Skeletal muscle cell (primary cell): ENCODE data around the gene PYGO2.
A peak's percentile ranks its signal among the peaks of the same experiment; 100 is the strongest.
"Not testable (repeated sequence)": the region's sequence is repeated elsewhere in the genome, so short reads cannot be mapped to it uniquely, and the experiment has no call there.

Experiments used
- DNase-seq: peaks from one replicate; pipeline ENCODE4 v3.0.0-alpha.2; 2010; ENCODE audit warnings: low read depth
- H3K4me3 ChIP-seq: 2 replicates; pipeline ENCODE4 v1.5.1; 2011; ENCODE audit warnings: low read depth, mild to moderate bottlenecking, control low read depth, low read length, moderate library complexity

Gene PYGO2

DNA sequence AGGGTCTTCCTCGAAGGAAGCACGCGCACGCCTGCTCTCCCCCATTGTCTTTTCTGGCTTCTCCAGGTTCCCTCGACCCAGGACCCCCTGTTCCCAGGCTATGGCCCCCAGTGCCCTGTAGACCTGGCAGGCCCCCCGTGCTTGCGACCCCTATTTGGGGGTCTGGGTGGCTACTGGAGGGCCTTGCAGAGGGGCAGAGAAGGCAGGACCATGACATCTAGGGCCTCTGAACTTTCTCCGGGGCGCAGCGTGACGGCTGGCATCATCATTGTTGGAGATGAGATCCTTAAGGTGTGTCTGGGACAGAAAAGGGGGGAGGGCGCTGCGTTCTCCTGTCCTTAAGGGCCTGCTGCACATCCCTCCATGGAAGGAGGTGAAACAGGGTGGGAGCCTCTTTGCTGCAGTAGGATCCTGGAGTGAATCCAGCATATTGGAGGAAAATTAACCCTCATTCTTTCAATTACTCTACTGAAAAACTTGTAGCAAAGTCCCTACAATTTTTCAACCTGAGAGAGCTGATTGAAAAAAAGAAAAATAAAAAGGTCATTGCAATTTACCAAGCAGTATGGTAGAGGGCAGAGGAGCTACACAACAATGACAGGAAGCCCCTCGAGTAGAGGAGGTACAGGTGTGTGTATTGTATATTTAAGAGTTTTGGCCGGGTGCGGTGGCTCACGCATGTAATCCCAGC is 22.3 kb upstream of the PYGO2 start:
- no peak for DNase-seq
- peak overlapping the region; percentile 97 for H3K4me3 ChIP-seq

DNA sequence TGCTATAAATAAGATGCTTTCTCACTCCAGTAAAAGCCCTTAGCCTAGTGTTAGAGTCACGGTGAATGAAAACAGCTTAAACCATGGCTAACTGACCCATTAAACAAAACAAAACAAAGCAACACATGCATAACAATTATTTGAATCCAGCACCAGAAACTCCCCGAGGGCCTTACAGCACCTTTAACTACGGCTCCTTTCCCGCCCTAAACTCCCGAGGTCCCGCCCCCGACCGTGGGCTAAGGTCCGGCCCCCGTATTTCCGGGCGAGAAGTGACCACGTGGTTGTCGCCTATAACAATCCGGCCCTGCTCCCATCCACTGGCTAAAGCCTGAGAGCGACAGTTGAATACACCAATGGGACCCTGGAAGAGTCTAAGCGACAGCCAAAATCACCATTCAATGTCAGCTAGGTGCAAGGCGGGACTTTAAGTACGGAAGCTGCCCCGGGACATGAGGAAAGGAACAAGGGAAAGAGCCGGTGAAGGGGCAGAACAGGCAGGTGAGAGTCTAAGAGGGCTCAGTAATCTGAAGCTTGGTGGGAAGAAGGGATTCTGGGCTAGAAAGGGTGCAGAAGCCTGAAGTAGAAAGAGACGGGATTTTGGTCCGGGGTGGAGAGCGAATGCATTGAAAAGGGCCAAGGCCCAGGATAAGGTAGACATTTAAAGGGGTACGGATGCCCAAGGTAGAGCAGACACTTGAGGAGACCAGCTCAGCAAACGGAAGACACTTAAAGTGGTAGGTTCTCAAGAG is 21.5 kb upstream of the PYGO2 start, which contains the start of gene FLAD1:
TSS of gene FLAD1 (plus strand) at position 448 of the 752 bp plus-strand sequence. CDS start 351 bp downstream, outside the sequence.
- peak; percentile 99 for DNase-seq
- peak within 1 kb of the TSS; percentile 97 for H3K4me3 ChIP-seq

DNA sequence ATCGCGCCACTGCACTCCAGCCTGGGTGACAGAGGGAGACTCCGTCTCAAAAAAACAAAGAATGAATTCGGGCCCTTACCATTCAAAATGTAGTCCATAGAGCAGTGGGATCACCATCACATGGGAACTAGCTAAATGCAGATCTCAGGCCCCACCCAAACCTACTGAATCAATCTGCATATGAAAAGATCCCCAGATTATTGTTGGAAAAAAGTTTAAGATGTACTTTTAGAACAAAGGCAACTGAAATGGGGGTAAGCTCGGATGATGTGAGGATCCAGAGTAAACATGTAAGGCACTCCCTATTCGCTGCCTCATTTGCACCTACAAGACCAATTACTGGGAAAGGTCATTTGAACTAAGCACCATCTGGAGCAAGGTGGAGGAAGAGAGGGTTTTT is 20.8 kb upstream of the PYGO2 start:
- no peak for DNase-seq
- H3K4me3 ChIP-seq: peak overlapping the region; percentile 97

DNA sequence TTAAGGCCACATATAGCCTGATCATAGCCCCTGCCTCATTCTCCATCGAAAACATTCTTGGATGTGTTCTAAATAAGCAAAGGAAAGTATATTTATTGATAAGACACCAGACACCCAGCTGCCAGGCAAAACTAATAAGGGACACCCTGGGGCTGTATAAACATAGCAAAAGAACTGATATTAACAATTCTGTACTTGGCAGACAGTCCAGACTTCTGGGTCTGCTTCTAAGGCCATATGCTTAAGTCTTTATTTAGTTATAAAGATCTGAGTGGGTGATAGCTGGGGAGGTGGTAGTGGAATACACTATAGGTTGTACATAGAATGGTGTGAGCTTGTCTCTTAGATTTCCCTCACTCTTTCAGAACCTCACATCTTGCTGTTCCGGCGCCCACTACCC is 16.8 kb upstream of the PYGO2 start:
- no peak for DNase-seq
- H3K4me3 ChIP-seq: no peak overlapping the region

DNA sequence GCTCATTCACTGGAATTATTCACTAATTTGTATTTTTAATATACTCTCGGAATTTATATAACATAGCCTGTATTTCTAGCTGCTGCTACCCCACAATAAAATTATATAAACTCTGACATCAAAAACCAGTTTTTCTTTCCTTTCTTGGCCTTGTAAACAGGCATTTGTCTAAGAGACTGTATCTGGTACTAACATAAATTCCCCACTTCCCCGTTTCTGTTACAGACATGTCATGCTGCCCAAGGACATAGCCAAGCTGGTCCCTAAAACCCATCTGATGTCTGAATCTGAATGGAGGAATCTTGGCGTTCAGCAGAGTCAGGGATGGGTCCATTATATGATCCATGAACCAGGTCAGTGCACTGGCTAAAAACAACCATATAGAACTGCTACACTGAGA is 16.2 kb upstream of the PYGO2 start:
- H3K4me3 ChIP-seq, DNase-seq: not testable (repeated sequence)

DNA sequence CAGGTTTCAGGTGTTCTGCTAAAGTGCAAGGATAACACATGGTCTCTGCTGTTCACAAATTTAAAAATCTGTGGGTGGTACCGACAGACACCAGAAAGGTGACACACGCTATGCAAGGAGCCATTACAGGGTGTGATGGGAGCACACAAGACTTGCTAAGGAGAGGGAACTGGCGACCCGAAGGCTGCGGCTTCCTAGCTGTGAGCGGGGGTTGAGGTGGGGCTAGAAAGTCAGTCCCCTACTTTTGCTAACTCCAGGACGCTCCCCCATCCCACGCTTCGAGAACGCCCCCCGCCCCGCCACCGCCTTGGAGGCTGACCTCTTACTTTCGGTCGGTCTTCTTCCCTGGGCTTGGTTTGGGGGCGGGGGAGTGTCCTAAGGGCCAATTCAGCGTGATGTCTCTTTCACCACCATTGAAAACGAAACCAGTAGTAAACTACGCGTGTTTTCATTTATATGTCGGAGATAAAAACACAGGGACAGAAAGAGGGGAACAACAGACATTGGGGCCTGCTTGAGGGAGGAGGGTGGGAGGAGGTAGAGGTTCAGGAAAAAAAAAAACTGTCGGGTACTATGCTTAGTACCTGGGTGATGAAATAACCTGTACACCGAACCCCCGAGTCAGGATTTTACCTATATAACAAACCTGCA is 14.0 kb upstream of the PYGO2 start:
- no peak for DNase-seq

DNA sequence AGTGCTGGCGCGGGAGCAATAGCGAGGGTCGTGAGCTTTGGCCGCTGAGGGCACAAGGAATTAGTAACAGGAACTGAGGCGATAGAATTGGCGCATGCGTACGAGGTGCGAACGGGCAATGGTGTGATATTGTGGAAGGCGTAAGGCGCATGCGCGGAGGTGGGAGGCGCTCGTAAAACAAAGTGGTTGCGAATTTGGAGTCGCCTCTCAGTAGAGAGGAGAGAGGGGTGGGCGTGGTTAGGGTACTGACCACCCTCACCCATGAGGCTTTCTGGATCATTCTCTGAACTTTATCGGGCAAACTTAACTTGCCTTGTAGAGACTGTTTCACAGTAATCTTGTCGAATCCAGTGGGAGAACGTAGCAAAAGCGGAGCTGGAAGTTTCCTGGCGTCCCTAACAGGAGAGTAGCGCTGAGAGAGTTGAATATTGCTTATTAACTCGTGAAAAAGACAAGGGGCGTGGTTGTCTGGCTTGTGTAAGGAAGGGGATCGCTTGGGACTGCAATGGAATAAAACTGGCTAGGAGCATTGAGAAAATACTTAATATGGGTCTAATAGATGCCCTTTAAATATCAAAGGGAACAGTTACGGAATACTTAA is 13.3 kb upstream of the PYGO2 start:
- peak overlapping the region; percentile 72 for H3K4me3 ChIP-seq
- peak; percentile 73 for DNase-seq

More for the DNA sequence above, 14.0 kb upstream of the PYGO2 start:
- peak overlapping the region; percentile 72 for H3K4me3 ChIP-seq

DNA sequence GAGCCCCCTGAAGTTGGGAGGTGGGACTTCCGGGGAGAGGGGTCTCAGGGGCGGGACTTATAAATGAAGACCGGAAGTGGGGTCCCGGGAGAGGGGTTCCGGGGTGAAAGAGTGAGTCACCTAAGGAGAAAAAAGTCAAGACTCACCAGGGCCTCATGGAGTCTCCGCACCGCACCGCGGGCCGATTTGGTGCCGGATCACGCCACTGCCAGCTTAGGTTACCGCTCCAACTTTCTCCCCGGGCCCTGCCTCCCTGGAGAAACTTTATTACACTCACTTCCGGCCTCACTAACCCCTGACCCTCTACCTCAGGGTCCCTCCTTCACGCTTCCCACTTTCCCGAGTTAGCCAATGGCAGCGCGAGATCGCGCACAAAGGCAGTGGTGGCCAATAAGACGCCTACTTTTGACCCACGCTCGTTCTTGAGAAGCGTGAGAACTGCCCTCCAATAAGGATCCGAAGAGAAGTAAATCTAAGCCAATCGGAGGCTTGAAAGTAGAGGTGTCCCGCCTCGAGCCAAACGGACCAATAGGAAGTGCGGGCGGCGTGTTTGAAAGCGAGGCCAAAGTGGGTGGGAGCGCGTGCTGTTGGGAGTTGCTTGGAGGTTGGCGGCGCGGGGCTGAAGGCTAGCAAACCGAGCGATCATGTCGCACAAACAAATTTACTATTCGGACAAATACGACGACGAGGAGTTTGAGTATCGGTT is 12.7 kb upstream of the PYGO2 start, which contains the start of gene CKS1B:
TSS of gene CKS1B (plus strand) at position 580 of the 706 bp plus-strand sequence. CDS start at position 645, 65 bp downstream.
- peak within 1 kb of the TSS; percentile 72 for H3K4me3 ChIP-seq
- DNase-seq: peak; percentile 100

DNA sequence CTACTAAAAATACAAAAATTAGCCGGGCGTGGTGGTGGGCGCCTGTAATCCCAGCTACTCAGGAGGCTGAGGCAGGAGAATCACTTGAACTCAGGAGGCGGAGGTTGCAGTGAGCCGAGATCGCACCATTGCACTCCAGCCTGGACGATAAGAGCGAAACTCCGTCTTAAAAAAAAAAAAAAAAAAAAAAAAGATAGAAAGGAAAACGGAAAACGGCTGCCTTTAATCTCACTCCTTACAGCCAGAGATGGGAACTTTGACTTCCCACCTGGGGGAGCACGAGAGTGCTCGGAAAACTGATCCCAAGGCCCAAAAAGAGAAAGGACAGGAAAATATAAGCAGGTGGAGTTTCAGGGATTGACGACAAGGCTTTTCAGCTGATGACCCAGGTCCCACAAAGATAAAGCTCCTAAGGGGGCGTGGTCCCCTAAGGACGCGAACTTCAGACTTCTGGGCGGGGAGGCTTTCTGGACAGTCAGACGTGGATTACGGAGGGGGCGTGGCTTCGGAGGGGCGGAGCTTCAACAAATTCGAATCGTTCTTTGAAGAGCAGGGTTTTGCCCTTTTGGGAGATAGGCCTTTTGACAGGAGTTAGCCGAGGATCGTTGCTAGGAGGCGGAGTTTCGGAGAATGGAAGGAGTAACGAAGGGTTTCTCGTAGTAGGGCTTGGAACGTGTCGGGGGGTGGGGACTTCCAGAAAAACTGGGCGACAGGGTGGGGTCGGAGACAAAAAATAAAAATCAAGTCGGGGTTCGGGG is 11.9 kb upstream of the PYGO2 start:
- peak overlapping the region; percentile 72 for H3K4me3 ChIP-seq
- DNase-seq: peak; percentile 82

DNA sequence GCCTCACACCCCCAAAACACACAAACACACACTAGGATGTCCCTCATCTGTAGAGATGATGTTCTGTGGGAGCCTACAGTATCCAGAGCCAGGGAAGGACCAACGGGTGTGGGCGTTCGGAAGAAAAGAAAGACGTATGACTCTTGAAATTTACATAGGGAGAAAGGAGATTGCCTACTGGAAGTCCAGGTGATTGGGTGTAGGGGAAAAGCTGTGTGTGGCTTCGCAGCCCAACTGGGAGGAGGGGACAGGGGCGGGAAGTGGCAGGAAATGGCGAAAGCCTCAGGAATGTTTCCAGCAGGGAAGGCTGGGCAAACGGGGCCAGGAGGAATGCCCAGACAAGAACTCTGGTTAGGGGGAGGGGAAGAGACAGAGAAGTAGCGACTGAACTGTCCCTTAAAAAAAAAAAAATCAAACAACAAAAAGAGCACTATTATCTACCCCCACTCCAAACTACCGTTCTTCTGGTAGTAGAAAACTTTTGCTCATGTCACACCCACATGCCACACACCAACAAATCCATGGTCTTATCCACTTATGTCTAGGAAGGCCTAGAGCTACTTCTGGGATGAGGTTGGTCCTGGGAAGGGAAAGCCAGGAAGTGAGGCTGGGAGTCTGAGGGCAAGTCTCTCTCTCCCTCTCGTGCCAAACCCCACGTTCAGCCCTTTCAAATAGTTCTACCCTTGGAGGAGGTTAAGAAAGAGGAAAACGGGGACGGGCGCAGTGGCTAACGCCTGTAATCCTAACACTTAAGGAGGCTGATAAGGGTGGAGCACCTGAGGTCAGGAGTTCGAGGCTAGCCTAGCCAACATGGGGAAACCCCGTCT is 11.1 kb upstream of the PYGO2 start:
- H3K4me3 ChIP-seq: peak overlapping the region; percentile 72
- DNase-seq: peak; percentile 86

DNA sequence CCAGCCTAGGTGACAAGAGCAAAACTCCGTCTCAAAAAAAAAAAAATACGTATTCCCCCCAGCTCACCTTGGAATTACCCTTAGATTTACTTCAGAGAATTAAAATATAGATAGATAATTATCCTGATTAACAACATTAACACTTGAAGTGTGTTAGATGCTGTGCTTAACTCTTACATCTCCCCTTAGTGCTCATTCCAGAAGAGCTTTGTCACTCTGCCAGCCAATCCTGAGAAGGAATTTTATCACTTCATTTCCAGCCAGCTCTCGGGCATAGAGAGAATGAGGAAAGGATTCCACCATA is 10.6 kb upstream of the PYGO2 start:
- no peak for DNase-seq
- H3K4me3 ChIP-seq: peak overlapping the region; percentile 39

DNA sequence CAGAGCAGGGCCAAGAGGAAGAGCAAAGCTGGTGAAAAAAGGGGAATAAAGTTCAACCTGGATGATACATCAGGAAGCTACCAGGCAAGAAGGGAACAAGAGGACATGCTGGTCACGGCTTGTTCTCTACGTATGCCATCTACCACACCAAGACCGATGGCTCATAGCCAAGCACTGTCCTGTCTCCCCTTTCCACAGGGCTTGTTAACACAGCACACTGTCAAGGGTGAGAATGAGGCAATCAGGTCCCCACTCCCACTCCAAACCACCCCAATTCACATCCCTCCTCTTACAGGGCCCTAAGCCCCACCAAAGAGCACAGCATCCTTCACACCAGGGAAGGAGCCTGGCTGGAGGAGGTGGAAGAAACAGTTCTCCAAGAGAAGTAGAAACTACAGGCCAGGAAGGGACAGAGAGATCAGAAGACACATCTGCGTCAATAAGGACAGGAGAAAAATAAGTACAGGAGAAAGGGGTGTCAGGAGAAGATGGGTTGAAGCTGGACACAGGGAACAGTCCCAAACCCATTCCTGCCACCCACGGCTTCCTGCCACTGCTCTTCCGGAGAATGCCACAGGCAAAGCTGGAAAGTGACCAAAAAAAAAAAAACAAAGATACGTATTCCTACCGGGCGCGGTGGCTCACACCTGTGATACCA is 9.9 kb upstream of the PYGO2 start:
- no peak for DNase-seq
- H3K4me3 ChIP-seq: peak overlapping the region; percentile 94

DNA sequence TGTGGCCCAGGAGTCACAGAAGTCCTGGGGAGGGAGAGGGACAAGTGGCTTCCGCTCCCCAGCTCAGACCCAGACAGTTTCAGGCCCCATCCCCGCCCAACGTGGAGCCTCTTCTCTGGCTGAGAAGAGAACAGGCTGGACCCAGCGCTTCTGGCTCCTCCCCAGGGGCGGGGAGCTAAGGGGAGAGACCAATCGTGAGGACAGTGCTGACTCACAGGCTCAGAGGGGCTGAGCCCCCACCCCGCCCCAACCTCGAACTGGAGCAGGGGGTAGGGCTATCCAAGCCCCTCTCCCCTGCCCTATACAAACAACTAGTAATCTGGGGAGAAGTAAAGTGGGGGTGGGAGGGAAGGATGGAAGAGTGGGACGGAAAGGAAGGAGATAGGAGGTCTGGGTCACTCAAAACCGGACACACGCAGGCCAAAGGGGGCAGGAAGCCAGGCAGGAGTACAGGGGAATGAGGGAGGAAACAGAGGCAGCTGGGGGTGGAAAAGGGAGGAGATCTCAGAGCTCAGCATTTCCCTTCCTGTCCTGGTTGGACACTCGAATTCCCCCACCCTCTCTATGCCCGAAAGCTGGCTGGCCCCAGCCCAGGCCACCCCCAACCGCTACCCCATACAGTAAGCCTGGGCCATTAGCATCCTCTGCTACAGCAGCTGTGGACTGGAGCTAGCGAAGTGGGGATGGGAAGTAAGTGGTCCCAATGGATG is 9.2 kb upstream of the PYGO2 start, which contains the start of gene SHC1:
TSS of gene SHC1 (minus strand) at position 117 of the 710 bp plus-strand sequence. CDS start 221 bp downstream, outside the sequence.
- H3K4me3 ChIP-seq: peak within 1 kb of the TSS; percentile 94
- peak; percentile 84 for DNase-seq

DNA sequence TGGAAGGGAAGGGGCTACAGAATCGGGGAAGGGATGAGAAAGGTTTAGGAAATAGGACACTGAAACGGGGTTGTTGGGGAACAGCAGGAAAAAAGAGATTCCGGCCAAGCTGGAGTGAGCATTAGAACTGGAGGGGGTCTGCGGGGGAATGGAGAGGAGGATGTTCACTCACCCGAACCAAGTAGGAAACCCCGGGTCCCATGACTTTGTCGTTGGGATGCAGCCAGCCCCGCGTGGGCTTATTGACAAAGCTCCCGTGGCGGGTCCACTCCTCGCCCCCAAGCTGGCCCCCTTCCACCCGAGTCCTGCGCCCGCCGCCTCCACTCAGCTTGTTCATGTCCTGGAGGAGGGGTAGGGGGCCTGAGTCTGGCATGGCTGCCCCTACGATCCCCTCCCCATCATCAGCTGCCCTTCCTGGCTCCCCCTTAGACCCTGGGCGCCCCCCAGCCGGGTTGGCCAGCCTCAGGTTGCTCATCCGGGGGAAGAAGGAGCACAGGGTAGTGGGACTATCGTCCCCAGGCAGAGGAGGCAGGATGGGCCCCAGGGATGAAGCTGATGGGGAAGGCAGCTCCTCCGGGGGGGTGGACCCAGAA is 8.4 kb upstream of the PYGO2 start:
- H3K4me3 ChIP-seq: peak overlapping the region; percentile 94
- DNase-seq: no peak

DNA sequence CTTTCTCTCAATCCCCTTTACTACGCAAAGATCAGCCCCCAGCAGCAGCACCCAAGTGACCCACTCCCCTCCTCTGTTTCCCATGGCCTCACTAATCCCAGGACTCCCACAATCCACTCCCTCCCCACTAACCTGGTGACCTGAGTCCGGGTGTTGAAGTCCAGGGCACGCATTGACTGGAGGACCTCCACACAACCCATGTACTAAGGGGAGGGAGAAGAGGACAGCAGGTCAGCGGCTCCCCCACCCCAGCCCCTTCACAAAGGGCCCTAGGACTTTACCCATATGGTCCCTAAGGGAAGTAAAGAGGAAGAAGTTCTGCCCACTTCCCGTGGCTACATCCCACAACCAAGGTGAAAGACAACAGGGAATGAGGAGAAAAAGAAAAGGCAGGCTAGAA is 7.7 kb upstream of the PYGO2 start:
- H3K4me3 ChIP-seq: peak overlapping the region; percentile 94
- no peak for DNase-seq

DNA sequence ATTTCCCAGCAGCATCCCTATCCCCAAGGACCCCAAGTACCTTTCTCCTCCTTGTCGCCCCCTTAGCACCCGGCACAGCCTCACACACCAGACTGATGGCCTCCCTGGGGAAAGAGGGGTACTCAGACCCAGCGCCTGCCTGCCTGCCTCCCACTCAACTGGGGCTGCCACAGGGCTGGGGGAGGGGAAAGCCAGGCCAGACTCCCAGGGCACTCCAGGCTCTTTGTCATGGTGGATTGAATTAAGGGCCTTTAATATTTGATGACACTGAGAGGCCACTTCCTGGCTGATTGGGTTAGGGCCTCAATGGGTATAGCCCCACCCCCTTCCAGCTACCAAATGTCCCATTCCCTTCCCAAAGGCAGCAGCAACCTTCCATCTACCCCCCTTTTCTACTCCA is 7.1 kb upstream of the PYGO2 start:
- no peak for DNase-seq
- peak overlapping the region; percentile 94 for H3K4me3 ChIP-seq
